Nucleus accumbens (tissue), 56 donors: ENCODE data around the gene MTPN.

Experiments used
- DNase-seq, 56 donors: peaks; one replicate each; lab custom pipeline; 2025; lab: John Stamatoyannopoulos, UW

Gene MTPN

DNA sequence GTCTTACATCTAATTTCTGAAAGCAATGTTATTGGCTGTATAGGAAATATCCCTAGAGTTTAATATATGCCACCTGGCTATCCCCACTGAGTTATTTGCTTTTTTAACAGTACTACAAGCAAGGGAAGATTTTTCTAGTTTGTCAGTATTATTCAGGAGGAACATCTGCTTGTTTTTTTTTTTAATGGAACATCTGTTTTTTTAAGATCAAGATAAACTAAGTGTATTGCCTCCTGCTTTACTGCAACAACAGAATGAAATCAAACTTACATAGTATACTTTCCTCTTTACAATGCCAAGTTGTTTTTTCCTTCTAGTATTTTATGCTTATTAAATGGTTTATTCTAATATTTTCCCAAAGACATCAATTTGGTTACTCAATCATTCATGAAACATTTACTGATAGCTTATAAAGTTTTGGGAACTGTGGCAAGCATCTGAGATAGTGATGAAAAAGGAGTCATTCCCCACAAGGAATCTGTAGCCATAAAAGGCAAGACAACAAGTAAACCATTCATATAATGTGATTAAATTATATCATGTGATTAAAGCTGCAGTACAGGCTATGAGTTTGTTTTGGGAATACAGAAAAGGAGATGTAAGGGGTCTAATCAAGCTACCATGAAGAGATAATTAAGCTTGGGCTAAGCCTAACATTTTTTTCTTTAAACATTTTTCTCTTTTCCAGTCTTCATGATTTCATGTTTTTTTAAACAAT is 17.4 kb downstream of the MTPN start:
- DNase-seq, result no peak

DNA sequence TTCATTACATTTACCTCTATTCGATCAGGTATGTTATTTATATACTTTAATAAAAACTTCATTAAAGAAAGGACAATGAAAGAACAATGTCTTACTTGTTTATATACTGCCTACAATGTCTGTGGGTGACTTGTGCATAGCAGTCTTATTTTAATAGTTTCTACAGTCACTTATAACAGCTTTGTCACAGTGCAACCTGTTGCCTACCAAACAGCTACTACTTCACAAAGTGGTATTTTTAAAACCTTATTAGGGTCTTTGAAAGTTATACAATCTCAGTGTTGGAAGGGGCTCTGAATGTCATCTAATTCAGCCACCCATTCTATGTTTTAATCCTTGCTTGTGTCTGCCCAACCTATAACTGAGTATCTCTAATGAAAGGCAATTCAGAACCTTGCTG is 19.0 kb downstream of the MTPN start:
- no peak for DNase-seq

DNA sequence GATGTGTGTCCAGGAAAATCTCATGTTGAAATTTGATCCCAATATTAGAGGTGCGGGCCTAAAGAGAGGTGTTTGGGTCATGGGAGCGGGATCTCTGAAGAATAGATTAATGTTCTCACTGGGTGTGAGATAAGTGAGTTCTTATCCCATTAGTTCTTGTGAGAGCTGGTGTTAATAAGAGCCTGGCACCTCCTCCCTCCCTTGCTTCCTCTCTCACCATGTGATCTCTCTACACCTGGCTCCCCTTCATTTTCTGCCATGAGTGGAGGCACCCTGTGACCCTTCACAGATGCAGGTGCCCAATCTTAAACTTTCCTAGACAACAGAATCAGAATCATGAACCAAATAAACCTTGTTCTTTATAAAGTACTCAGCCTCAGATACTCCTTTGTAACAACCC is 19.5 kb downstream of the MTPN start:
- no peak for DNase-seq

DNA sequence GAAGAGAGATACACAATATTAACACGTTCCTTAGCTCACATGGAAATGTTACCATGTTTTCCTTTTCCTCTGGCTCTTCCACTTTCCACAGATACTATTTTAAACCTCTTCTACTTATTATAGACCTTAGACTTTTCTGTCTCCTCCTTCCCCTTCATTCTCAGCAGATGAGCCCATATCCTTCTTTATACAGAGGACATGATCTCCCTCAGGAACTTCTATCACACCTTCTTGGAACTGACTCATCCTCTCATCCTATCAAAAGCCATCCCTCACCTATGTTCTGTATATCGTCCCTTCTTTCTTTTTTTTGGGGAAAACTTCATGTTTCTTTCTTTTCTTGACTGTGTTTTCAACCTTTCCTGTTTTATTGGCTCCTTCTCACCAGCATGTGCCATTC is 20.8 kb downstream of the MTPN start:
- no peak for DNase-seq

DNA sequence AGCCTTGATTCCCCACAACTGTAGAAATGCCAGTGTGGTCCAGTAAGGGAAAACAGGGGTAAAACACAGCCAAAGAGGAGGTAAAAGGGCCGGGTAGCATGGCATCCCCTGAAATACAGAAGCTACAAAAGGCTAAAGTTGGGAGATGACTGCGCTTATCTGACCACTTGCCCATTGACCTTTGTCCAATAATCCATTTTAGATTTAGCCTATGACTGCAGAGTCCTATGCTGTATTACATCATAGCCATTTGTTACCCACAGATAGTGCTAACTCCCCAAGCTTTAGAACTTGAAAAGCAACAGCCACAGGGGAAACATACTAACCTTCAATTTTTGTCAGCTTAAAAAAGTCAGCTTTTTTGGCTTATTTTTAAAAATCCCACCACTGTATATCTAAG is 26.2 kb downstream of the MTPN start:
- no peak for DNase-seq

DNA sequence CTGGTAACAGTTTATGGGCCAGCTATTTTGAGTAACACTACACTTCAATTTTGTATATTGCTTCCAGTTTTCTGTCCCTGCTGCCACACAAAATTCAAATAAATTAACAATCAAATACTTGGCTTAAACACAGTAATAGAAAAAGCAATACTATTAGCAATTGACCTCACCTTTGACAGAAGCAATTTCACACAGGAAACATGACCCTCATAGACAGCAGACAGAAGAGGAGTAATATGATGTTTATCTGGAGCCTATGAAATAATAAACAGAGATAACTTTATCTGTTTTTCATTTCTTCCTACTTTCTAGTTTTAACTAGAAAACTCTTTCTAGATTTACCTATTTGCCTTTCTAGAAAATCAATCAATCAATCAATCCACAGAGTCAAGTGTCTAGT is 26.7 kb downstream of the MTPN start:
- DNase-seq, result no peak

DNA sequence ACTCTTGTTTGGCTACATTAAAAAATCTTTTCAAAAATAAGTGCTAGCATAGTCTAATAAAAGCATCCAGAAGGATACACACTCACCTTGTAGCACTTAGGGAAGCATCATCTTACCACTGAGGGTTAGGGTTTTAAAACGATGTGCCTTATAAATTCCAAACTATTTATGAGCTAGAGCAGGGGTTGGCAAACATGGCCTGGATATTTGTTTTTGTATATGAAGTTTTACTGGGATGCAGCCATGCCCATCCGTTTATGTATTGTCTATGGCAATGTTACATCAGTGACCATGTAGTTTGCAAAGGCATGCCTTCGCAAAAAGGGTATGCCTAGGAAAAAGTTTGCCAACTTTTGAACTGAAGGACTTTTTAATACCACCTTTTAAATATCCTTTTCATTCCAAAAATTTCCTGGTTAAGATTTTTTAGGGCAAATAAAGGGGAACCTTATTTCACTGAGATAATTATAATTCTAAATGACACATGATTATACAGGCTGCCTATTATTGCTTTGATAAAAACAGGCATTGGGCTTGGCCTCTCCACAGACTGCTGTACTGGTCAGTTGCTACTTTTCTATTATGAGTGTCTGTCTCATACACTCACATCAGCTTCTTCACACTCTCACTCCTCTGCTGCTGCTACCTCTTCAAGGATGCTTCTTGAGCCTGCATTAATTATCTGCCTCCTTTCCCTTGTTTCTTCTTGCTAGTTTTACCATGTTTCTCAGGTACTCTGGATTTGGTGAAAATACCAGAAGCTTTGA is 30.7 kb downstream of the MTPN start:
- no peak for DNase-seq

DNA sequence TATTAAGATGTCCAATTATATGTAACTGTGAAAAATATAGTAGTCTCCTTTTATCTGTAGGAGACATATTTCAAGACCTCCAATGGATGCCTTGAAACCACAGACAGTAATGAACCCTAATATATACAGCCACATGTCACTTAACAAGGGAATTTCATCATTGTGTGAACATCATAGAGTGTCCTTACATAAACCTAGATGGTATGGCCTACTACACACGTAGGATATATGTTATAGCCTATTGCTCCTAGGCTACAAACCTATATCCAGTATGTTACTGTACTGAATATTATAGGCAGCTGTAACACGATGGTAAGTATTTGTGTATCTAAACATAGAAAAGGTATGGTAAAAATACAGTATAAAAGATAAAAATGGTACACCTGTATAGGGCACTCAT is 32.4 kb downstream of the MTPN start:
- no peak for DNase-seq

DNA sequence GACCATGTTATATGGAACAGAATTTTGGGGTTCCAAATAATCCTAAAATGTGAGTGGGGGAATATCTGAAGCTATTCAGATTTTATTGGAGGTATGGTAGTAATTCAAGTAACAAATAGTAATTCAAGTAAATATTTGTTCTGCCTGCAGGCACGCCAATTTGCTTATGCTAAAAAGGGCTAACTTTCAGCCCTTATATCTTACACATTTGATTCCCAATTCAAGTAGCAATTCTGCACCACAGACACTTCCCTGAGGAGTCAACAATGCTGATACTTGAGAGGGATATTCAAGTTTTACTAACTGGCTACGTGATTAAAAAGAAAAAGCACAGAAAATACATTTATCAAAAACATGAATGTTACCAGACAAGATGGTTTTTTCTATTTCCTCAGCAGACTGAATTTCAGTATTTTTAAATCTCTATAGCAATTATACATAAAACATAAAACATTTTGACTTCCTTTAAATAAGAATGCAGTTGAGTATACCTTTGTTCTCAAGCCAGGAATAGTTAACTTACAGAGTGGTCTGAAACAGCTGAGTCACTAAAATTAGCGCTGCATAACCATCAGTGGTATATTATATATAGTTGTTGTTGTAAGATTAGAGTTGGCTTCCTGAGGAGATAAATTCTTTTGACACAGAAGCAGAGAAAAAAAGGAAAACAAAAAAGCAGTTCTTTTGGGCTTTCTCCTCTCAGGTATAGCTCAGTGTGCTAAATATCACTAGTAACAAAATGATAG is 33.9 kb downstream of the MTPN start:
- DNase-seq, result no peak

DNA sequence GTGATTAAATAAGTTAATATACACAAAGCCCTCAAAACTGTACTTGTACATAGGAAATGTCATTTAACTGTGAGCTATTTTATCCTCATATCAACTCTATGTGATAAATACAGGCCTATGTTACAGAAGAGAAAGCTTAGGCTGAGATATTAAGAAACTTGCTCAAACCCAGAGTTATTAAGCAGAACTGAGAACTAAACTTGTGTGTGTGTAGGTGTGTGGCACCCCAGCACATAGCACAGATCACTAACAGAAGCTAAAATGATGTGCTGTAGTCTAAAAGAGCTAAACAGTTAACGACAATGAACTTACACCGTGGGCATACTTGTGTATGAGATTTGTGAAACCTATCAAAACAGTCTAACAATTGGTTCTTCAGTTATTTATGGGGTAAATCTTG is 34.5 kb downstream of the MTPN start:
- DNase-seq, result no peak

DNA sequence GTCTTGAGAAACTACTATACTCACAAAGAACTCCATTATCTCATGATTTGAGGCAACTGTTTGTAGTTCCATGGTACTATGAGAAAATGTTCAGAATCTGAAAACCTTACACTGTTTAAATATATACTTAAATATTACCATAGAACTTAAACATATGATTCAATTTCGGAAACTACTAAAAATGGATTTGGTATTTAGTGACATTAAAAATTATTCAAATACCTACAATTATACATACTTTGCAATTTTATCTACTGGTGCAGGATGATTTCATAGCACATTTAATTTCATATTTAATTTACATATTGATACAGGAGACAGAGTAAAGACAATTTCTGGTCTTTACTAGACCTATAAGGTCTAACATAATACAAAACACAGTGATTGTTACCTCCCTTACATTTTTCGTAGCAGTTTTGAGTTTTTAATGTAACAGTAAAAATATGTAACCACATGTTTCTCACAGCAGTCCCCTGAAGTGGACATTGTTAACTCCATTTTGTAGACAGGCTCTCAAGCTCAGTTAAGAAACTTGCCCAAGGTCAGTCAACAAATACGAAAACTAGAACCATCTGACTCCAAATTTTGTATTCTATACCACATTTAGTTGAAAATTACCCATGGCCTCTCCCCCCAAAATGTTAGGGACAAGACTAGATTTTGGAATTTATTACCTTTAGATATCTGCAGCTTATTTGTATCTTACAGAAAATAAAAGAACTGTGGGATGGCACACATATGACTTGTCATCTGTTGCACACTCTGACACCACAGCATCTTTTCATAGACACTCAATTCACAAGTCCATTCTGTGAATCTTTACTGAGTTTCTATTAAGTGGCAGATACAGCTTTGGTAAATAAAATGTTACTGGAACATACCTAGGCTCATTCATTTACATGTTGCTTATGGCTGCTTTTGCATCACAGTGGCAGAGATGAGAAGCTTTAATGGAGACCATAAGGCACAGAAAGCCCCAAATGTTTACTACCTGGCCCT is 36.8 kb downstream of the MTPN start:
- no peak for DNase-seq

DNA sequence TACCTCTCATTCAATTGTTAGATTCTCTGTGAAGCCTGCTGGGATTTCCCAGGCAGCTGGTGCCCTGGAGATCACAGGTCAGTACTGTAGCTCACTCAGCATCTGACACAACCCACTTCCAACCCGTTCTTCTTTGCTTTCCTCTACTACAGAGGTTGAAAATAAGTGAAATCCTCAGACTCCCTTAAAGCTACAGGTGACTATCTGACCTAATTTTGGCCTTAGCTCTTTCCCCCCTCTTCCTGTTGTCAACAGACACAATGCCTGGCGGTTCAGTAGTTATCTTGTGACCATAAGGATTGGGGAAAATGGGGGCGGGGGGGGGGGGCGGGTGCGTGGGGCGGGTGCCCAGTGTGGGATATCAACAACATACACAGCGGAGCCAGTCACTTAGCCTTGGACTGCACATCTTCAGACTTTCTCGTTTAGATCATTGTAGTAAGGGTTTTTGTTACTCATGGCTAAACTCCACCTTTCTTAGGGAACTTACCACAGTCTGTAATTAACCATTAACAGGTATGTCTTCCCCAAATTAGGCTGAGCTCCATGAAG is 37.8 kb downstream of the MTPN start:
- no peak for DNase-seq

DNA sequence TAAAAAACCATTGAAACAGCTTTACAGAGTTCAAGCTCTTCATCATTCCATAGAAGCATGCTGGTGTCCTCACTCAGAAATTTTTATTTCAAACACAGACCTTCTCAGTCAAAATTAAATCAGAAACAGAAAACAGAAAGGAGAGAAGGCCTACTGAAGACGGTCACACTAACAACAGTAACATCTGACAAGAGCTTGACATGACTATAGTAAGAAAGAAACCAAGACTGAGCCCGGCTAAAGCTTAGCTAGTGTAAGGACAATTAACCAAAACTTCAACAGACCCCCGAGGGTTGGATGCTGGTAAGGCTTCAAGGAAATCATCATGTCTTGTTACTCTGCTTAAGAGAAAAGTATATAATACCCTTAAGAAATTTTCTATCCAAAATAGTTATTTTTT is 38.6 kb downstream of the MTPN start:
- DNase-seq, result no peak

DNA sequence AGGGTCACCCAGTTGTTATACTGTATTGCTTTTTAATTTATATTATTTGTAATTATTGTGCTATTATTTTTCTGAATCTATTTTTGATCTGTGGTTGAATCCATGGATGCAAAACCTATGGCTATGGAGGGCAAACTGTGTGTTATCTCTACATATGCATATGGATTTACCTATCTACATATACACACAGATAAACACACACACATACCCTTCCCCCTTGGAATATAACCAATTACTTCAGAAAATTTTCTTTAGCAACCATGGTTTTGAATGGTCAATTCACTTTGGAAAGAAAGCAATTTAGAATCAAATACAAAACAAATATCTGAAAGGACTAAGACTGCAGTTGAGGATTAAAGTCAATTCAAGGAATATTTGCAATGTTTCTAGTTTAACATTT is 39.1 kb downstream of the MTPN start:
- DNase-seq, result no peak

DNA sequence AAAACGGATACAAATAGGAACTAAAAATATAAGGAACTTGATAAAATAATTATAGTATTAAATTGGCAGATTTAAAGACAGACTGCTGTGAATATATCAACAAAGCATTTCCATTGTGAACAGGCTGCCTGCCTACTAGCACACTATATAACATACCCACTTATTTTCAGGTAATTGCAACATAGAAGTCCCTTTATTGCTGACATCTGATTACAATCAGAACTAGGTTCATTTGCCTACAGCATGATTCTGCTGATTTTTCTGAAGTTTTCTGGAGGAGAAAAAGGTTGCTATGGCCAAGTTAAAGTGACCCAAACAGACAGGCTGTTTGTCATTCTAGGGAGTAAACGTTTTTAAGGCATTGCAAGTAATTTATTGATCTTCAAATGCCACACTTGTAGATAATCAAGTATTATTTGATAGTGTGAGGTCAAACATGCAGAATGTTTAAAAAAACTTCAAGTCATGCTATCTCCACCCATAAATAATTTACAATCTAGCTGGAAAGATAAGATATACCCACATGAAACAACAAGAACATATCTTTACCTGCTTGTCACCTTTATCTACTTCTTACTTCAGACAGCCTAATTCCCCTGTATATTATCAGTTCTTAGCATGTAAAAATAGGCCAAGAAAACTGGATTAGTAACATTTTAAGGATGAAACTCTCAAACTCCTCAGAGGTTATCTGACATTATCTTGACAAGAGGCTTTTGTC is 40.5 kb downstream of the MTPN start:
- no peak for DNase-seq

DNA sequence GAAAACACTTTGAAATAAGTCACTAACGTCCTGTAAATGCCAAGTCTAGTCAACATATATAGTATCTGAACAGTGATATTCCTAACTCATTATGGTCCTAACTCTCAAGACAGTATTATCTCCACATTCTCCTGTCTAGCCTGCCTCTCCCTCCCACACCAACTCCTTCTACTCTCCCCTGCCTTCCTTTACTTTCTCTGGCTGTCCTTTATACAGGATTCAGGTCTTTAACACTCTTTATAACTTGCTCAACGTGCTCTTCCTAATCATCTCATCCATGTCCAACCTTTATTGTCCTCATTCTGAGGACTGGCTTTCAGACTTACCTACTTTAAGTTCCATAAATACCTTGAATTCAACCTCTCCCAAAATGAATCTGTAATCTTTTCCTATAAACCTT is 42.5 kb downstream of the MTPN start:
- no peak for DNase-seq

DNA sequence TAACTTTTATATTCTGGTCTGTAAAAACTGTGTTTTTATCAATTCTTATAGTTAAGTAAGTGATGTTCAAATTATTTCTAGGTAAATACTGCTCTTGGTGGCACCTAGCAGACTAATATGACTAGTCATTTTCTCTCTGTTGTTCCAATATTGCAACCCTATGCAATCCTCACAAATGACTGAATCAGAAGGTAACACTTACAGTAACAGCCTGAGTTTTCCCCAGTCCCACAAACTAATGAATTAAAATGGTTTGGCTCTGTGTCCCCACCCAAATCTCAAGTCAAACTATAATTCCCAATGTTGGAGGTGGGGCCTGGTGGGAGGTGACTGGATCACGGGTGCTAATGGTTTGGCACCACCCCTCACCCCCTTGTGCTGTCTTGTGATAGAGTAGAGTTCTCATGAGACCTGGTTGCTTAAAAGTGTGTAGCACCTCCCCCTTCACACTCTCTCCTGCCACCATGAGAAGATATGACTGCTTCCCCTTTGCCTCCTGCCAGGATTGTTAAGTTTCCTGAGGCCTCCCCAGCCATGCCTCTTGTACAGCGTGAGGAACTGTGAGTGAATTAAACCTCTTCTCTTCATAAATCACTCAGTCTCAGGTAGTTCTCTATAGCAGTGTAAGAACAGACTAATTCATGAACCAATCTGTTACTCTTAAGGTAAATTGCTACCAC is 43.5 kb downstream of the MTPN start:
- no peak for DNase-seq

DNA sequence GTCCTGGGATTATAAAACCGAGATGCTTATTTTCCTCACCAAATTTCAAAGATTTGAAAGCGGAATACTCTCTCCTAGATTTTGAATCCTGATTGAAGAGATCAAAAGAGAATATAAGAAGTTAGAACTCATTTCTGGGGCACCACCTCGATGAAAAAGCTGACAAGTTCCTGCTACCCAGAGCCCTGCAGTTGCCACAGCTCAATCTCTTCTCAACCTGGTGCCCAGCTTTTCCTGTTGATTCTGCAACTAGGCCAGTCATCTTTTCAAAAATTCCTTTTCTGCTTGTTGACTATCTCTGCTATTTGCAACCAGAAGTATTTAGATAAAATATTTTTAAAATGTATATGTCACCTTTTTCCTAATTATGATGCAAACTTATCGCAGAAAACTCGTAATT is 45.0 kb downstream of the MTPN start:
- no peak for DNase-seq
